Activated CD4-positive, alpha-beta T cell treated with anti-CD3 and anti-CD28 coated beads, Interleukin-2, amount 50 U/mL, for 48 hours (primary cell): Measurements from ENCODE around the gene MUC6.

Source experiments
- DNase-seq, 2 experiments: peaks; one replicate each; pipeline ENCODE4 v3.0.0-alpha.2; 2020

MUC6 gene

GRCh38 chr11:1036303-1036923, at the start of gene MUC6:
Gene MUC6, minus strand, starts transcription at chr11:1036718. Its CDS starts 63 bp downstream, at chr11:1036655.
- DNase-seq = no peak

- no peak for DNase-seq
Observed at GRCh38 chr11:1085440-1086170, 49.1 kb upstream of the MUC6 start.

- no peak for DNase-seq
Observed at GRCh38 chr11:1084561-1085439, 48.3 kb upstream of the MUC6 start.

GRCh38 chr11:1083621-1084551, 47.4 kb upstream of the MUC6 start:
- DNase-seq = no peak

- no peak for DNase-seq
Observed at GRCh38 chr11:1082728-1083620, 46.5 kb upstream of the MUC6 start.

GRCh38 chr11:1082346-1082727, 45.8 kb upstream of the MUC6 start:
- no peak for DNase-seq

- DNase-seq = no peak
Observed at GRCh38 chr11:1081601-1082311, 45.2 kb upstream of the MUC6 start.

- no peak for DNase-seq
Observed at GRCh38 chr11:1078191-1078601, 41.7 kb upstream of the MUC6 start.

- no peak for DNase-seq
Observed at GRCh38 chr11:1077417-1078119, 41.0 kb upstream of the MUC6 start.

GRCh38 chr11:1077033-1077416, 40.5 kb upstream of the MUC6 start:
- no peak for DNase-seq

- DNase-seq = no peak
Observed at GRCh38 chr11:1076061-1076665, 39.6 kb upstream of the MUC6 start.

GRCh38 chr11:1075341-1075911, 38.9 kb upstream of the MUC6 start:
- DNase-seq = no peak

- no peak for DNase-seq
Observed at GRCh38 chr11:1074244-1075221, 38.0 kb upstream of the MUC6 start, which contains the start of gene MUC2. Gene MUC2, plus strand, starts transcription at chr11:1074874.

GRCh38 chr11:1073851-1074243, 37.3 kb upstream of the MUC6 start:
- no peak for DNase-seq

GRCh38 chr11:1073261-1073724, 36.8 kb upstream of the MUC6 start:
- no peak for DNase-seq

GRCh38 chr11:1072821-1073231, 36.3 kb upstream of the MUC6 start:
- DNase-seq = no peak

GRCh38 chr11:1072116-1072820, 35.8 kb upstream of the MUC6 start:
- DNase-seq = no peak
